Pancreas (tissue), 10 donors: Measurements from ENCODE around the gene KLK2. TPM values are rescaled to one million over a fixed set of nuclear protein-coding genes. Genes with fewer than 3 reads are reported as not detected.

Experiments
- ATAC-seq, 4 donors: fragments of 200-7000 bp; cut with Tn5 transposase; one replicate each; pipeline versions ENCODE4 v1.8.0 to v1.9.1; 2020; ENCODE audit warnings: mild to moderate bottlenecking in 4 of 4, moderate library complexity in 4 of 4
- DNase-seq, 6 donors: peaks; one replicate each; pipeline ENCODE4 v3.0.0-alpha.2; 2020
- FAIRE-seq: peaks from 2 replicates; lab custom pipeline; 2012; peaks lifted over from hg19 to GRCh38; lab: Jason Lieb, UNC
- H3K27ac ChIP-seq, 4 donors: fragments of 200-600 bp; sonication (generic); 1 replicate in 3 of 4; 2 replicates in 1 of 4; pipeline versions ENCODE4 v1.5.0 to v1.8.0; 2020
- H3K27me3 ChIP-seq, 4 donors: fragments of 200-600 bp; one replicate each; pipeline ENCODE4 v1.8.0; 2021
- H3K36me3 ChIP-seq, 3 donors: fragments of 200-600 bp; sonication (generic) in 1 of 3; one replicate each; pipeline versions ENCODE4 v1.5.0 to v1.8.0; 2020 to 2021
- H3K4me1 ChIP-seq, 3 donors: fragments of 200-600 bp; one replicate each; pipeline ENCODE4 v1.8.0; 2021
- H3K4me3 ChIP-seq, 4 donors: fragments of 200-600 bp; sonication (generic) in 2 of 4; one replicate each; pipeline versions ENCODE4 v1.5.0 to v1.8.0; 2020 to 2021
- H3K9me3 ChIP-seq, 4 donors: fragments of 200-600 bp; one replicate each; pipeline ENCODE4 v1.8.0; 2021
- CTCF ChIP-seq, 4 donors: fragments of 200-600 bp; sonication (generic) in 3 of 4; IDR thresholded peaks; one replicate each; pipeline versions ENCODE4 v1.5.0 to v1.8.0; 2021; ENCODE audit warnings: antibody characterized with exemption in 4 of 4
- WGBS, 2 donors: extraction: QIAGEN DNeasy Blood & Tissue Kit; methylation state at CpG; one replicate each; pipeline ENCODE4 v1.1.7; 2013; 5-methylcytosine and 5-hydroxymethylcytosine counted together
- intact Hi-C, 3 donors: fragments of 100-400 bp; cut with DNase I; formaldehyde crosslinking; loops; one replicate each; pipeline versions ENCODE4 v1.11.1 to v1.14.2; 2022
- polyA plus RNA-seq, 2 donors: library from polyadenylated mRNA; stranded (reverse); fragments of 200-250 nt; gene quantifications; one replicate each; pipeline ENCODE4 v1.2.3, GENCODE V29; 2013
- total RNA-seq, 6 donors: library from RNA; stranded (reverse); fragmentation: NEBNext Ultra II Directional in 4 of 6; extraction: Animal tissue kit (Norgen Biotek cat#: 25700) in 4 of 6; gene quantifications; one replicate each; pipeline versions ENCODE4 v1.2.1 to v1.2.4, GENCODE V29; 2021 to 2023
- donor health status: healthy with polysubstance abuse.
- donor health status: DM: no; HTN: no; CAD: no; lungs with moderate emphysema.
- donor health status: DM: no; HTN: no; CAD: no.
- donor health status: control.
- donor health status: control.
- donor health status: Bipolar disorder and iron deficiency.
- donor health status: DM: yes; HTN: yes; CAD: no.
- donor health status: DM: no; HTN: no; CAD: no.
- donor health status: DM: no; HTN: no; CAD: no.
- donor health status: DM: yes; HTN: yes; CAD: no.

KLK2 gene
- total and polyA plus RNA-seq, 8 donors: 0.09 to 0.27 TPM; not detected in 6

DNA sequence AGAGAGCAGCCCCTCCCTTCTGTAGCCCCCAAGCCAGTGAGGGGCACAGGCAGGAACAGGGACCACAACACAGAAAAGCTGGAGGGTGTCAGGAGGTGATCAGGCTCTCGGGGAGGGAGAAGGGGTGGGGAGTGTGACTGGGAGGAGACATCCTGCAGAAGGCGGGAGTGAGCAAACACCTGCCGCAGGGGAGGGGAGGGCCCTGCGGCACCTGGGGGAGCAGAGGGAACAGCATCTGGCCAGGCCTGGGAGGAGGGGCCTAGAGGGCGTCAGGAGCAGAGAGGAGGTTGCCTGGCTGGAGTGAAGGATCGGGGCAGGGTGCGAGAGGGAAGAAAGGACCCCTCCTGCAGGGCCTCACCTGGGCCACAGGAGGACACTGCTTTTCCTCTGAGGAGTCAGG lies 14.4 kb upstream of the KLK2 start:
- peak; percentile 16 to 99 (median 86) for ATAC-seq
- H3K27me3 ChIP-seq: no peaks in the 10 kb centered on the region
- intact Hi-C loops: no loop called here
- H3K36me3 ChIP-seq: no peaks in the 10 kb centered on the region
- TF ChIP-seq CTCF (IDR thresholded peaks at IDR 0.05): no peak
- H3K4me3 ChIP-seq: no peak overlapping the region
- no peaks in the 10 kb centered on the region for H3K4me1 ChIP-seq
- FAIRE-seq: no peak
- no peaks in the 10 kb centered on the region for H3K9me3 ChIP-seq
- DNase-seq: peak in 4 of 6 donors; percentile 17 to 58 (median 48)
- H3K27ac ChIP-seq: no peak overlapping the region
- WGBS, 2 donors: 9 to 17% methylated on average over 4 to 7 of the region's 7 CpGs

DNA sequence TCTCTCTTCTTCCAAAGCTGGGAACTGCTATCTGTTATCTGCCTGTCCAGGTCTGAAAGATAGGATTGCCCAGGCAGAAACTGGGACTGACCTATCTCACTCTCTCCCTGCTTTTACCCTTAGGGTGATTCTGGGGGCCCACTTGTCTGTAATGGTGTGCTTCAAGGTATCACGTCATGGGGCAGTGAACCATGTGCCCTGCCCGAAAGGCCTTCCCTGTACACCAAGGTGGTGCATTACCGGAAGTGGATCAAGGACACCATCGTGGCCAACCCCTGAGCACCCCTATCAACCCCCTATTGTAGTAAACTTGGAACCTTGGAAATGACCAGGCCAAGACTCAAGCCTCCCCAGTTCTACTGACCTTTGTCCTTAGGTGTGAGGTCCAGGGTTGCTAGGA lies 13.4 kb upstream of the KLK2 start:
- intact Hi-C loops: no loop called here
- 66 to 73% methylated on average over 4 of the region's 4 CpGs for WGBS, 2 donors
- H3K9me3 ChIP-seq: no peaks in the 10 kb centered on the region
- H3K4me3 ChIP-seq: no peak overlapping the region
- ATAC-seq (no peak), FAIRE-seq (no peak), DNase-seq (no peak)
- H3K27ac ChIP-seq: no peak overlapping the region
- H3K36me3 ChIP-seq: no peaks in the 10 kb centered on the region
- H3K4me1 ChIP-seq: no peaks in the 10 kb centered on the region
- no peaks in the 10 kb centered on the region for H3K27me3 ChIP-seq
- no peak for TF ChIP-seq CTCF (IDR thresholded peaks at IDR 0.05)

DNA sequence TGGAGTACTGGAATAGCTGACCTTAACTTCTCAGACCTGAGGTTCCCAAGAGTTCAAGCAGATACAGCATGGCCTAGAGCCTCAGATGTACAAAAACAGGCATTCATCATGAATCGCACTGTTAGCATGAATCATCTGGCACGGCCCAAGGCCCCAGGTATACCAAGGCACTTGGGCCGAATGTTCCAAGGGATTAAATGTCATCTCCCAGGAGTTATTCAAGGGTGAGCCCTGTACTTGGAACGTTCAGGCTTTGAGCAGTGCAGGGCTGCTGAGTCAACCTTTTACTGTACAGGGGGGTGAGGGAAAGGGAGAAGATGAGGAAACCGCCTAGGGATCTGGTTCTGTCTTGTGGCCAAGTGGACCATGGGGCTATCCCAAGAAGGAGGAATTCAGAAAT lies 12.2 kb upstream of the KLK2 start:
- ATAC-seq: no peak
- Histone ChIP-seq H3K4me3 (no peak overlapping the region), H3K36me3 (no peaks in the 10 kb centered on the region), H3K27me3 (no peaks in the 10 kb centered on the region), H3K27ac (no peak overlapping the region), H3K4me1 (no peaks in the 10 kb centered on the region), H3K9me3 (no peaks in the 10 kb centered on the region)
- WGBS, 2 donors: 65 to 70% methylated on average over 5 of the region's 5 CpGs
- DNase-seq: no peak
- no peak for TF ChIP-seq CTCF (IDR thresholded peaks at IDR 0.05)
- intact Hi-C loops: no loop called here
- no peak for FAIRE-seq

GRCh38 chr19:50861496-50862286 lies 11.5 kb upstream of the KLK2 start:
- no peaks in the 10 kb centered on the region for H3K9me3 ChIP-seq
- no peak for TF ChIP-seq CTCF (IDR thresholded peaks at IDR 0.05)
- FAIRE-seq (no peak), DNase-seq (no peak), ATAC-seq (no peak)
- no peak overlapping the region for H3K27ac ChIP-seq
- 62 to 74% methylated on average over 7 of the region's 7 CpGs for WGBS, 2 donors
- H3K36me3 ChIP-seq: no peaks in the 10 kb centered on the region
- H3K4me3 ChIP-seq: no peak overlapping the region
- H3K27me3 ChIP-seq: peaks cover 0 to under 1% (median 0%) of the 10 kb centered on the region in 4 donors
- no peaks in the 10 kb centered on the region for H3K4me1 ChIP-seq
- intact Hi-C loops: no loop called here

- Histone ChIP-seq H3K4me3 (no peak overlapping the region), H3K27me3 (peaks cover 0 to 5% (median 0%) of the 10 kb centered on the region in 4 donors), H3K27ac (no peak overlapping the region), H3K4me1 (no peaks in the 10 kb centered on the region), H3K36me3 (no peaks in the 10 kb centered on the region), H3K9me3 (no peaks in the 10 kb centered on the region)
- FAIRE-seq: no peak
- no peak for ATAC-seq
- TF ChIP-seq CTCF (IDR thresholded peaks at IDR 0.05): no peak
- WGBS, 2 donors: 61% methylated on average over 4 of the region's 4 CpGs
- intact Hi-C loops: no loop called here
- no peak for DNase-seq
Measured at GRCh38 chr19:50869479-50869878, 3.8 kb upstream of the KLK2 start.
